Measurements from ENCODE around the gene TNFRSF4. TPM values are rescaled to one million over a fixed set of nuclear protein-coding genes. Genes with fewer than 3 reads are reported as not detected.

TNFRSF4 gene
- total RNA-seq, 2 experiments from 2014 or later: 1.1 TPM; not detected in 1

GRCh38 chr1:1206376-1206965 lies 7.5 kb downstream of the TNFRSF4 start, which contains the start of gene TNFRSF18:
Gene TNFRSF18 (minus strand): TSS chr1:1206592. CDS start chr1:1206571, 21 bp downstream.
- peak within 1 kb of the TSS; percentile 29; the same call in 1 of the 2 replicates for H3K4me2 ChIP-seq (ENCODE audit: low read length)
- peaks cover 7% of the 10 kb centered on the region for H3K4me1 ChIP-seq (ENCODE audit: insufficient read depth, low read length, poor library complexity, severe bottlenecking)
- no peak for DNase-seq (ENCODE audit: low spot score)
- H4K20me1 ChIP-seq (ENCODE audit: insufficient read depth, low read length): no peaks in the 10 kb centered on the region
- no peaks in the 10 kb centered on the region for H3K36me3 ChIP-seq (ENCODE audit: insufficient read depth, low read length)
- ChIA-PET CTCF (ENCODE audit: unreplicated experiment) (no interaction called here), POLR2A (no interaction called here)
- H3K9me2 ChIP-seq (ENCODE audit: insufficient read depth, low read length): no peaks in the 10 kb centered on the region
- no peak within 1 kb of the TSS for H3K27ac ChIP-seq (ENCODE audit: low read depth, low read length, poor library complexity, severe bottlenecking)
- intact Hi-C loops (cut with micrococcal nuclease; ENCODE audit: unreplicated experiment): no loop called here
- no peaks in the 10 kb centered on the region for H3K79me2 ChIP-seq (ENCODE audit: insufficient read depth, low read depth, low read length)
- TF ChIP-seq CTCF (conservative IDR thresholded peaks at IDR 0.05; ENCODE audit: low read length) (no peak), EZH2phosphoT487 (IDR thresholded peaks at IDR 0.05; ENCODE audit: borderline replicate concordance, low read depth, low read length) (no peak)
- H3K4me3 ChIP-seq (ENCODE audit: low read depth, low read length, poor library complexity, severe bottlenecking): no peak within 1 kb of the TSS
- BruUV-seq (replicated peaks): no TSS peak
- no peak within 1 kb of the TSS for H2AFZ ChIP-seq (ENCODE audit: low read length)
- no peaks in the 10 kb centered on the region for H3K9me3 ChIP-seq (ENCODE audit: low read length)

- Histone ChIP-seq H3K4me3 (ENCODE audit: low read depth, low read length, poor library complexity, severe bottlenecking) (no peak overlapping the region), H3K9me2 (ENCODE audit: insufficient read depth, low read length) (no peaks in the 10 kb centered on the region), H3K4me2 (ENCODE audit: low read length) (no peak overlapping the region), H3K9me3 (ENCODE audit: low read length) (no peaks in the 10 kb centered on the region), H3K36me3 (ENCODE audit: insufficient read depth, low read length) (no peaks in the 10 kb centered on the region), H3K4me1 (ENCODE audit: insufficient read depth, low read length, poor library complexity, severe bottlenecking) (peaks cover 7% of the 10 kb centered on the region), H4K20me1 (ENCODE audit: insufficient read depth, low read length) (no peaks in the 10 kb centered on the region), H2AFZ (ENCODE audit: low read length) (no peak overlapping the region), H3K27ac (ENCODE audit: low read depth, low read length, poor library complexity, severe bottlenecking) (no peak overlapping the region), H3K79me2 (ENCODE audit: insufficient read depth, low read depth, low read length) (no peaks in the 10 kb centered on the region)
- ChIA-PET POLR2A (no interaction called here), CTCF (ENCODE audit: unreplicated experiment) (interaction anchor here (0.6 kb wide), 1 partner anchor 142 kb away, joined by 3 read pairs; no protein-coding TSS in a partner anchor)
- no peak for DNase-seq (ENCODE audit: low spot score)
- intact Hi-C loops (cut with micrococcal nuclease; ENCODE audit: unreplicated experiment): no loop called here
- TF ChIP-seq CTCF (conservative IDR thresholded peaks at IDR 0.05; ENCODE audit: low read length): no peak
- no peak for TF ChIP-seq EZH2phosphoT487 (IDR thresholded peaks at IDR 0.05; ENCODE audit: borderline replicate concordance, low read depth, low read length)
- no TSS peak for BruUV-seq (replicated peaks)
Measured at GRCh38 chr1:1205769-1206375, 8.1 kb downstream of the TNFRSF4 start.

Measured in OCI-LY7 (cell line).